ENCODE data around the gene ROBO1.

DNA sequence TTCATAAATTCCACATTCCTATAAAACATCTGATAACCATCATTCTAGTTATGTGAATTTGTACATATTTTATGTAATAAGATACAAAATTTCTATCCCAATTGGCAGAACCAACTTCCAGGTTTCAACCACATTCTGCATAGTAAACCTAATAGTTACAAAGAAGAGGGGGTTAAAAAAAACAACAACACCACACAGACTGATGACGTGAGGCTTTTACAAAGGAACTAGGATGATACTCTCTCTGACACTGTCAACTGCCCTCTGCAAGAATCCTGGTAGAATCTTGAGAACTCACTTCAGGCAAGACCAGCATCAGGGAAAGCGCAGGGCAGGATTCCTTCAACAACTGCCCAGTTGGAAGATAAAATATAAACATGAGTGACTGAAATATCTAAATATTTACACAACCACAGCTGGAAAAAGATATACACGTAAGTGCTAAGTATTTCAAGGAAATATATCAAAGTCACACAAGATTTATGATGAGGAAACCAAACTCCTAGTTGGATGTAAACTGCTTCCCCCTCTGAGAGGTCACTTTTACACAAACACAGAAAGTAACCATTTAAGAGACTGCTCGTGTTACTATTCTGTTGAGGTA is 816.4 kb downstream of the ROBO1 start:
- no peak for TF ChIP-seq EZH2 (IDR thresholded peaks at IDR 0.05; ENCODE audit: borderline replicate concordance, low read depth, low read length, poor library complexity, severe bottlenecking)
- TF ChIP-seq, protein P1, sequence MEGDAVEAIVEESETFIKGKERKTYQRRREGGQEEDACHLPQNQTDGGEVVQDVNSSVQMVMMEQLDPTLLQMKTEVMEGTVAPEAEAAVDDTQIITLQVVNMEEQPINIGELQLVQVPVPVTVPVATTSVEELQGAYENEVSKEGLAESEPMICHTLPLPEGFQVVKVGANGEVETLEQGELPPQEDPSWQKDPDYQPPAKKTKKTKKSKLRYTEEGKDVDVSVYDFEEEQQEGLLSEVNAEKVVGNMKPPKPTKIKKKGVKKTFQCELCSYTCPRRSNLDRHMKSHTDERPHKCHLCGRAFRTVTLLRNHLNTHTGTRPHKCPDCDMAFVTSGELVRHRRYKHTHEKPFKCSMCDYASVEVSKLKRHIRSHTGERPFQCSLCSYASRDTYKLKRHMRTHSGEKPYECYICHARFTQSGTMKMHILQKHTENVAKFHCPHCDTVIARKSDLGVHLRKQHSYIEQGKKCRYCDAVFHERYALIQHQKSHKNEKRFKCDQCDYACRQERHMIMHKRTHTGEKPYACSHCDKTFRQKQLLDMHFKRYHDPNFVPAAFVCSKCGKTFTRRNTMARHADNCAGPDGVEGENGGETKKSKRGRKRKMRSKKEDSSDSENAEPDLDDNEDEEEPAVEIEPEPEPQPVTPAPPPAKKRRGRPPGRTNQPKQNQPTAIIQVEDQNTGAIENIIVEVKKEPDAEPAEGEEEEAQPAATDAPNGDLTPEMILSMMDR (conservative IDR thresholded peaks at IDR 0.05; ENCODE audit: low read depth, low read length): no peak

All from A673 (cell line).